Measurements from ENCODE around the gene BBS9.

- TF ChIP-seq CTCF (IDR thresholded peaks at IDR 0.05; ENCODE audit: insufficient read depth, low read length, poor library complexity, severe bottlenecking): no peak
- TF ChIP-seq EZH2phosphoT487 (conservative IDR thresholded peaks at IDR 0.05; ENCODE audit: low read length): no peak
Measured at GRCh38 chr7:33237036-33237435, 107.7 kb downstream of the BBS9 start.

Measured in SU-DHL-6 (cell line).